Stimulated activated CD4-positive, alpha-beta T cell treated with anti-CD3 and anti-CD28 coated beads, Interleukin-12 subunit alpha, Interleukin-12 subunit beta, amount 100 ng/mL, for 48 hours (primary cell): ENCODE data around the gene DCAF8.

Experiments used
- DNase-seq, 3 donors: peaks; one replicate each; pipeline ENCODE4 v3.0.0-alpha.2; 2020; ENCODE audit warnings: low read depth in 2 of 3, low spot score in 1 of 3

DCAF8 gene

GRCh38 chr1:160227034-160227433 lies 35.3 kb downstream of the DCAF8 start:
- DNase-seq: no peak

GRCh38 chr1:160226623-160227022 lies 35.7 kb downstream of the DCAF8 start:
- DNase-seq: no peak

- DNase-seq: no peak
Observed at GRCh38 chr1:160225345-160225744, 37.0 kb downstream of the DCAF8 start.

- DNase-seq: no peak
Observed at GRCh38 chr1:160224606-160225005, 37.7 kb downstream of the DCAF8 start.

GRCh38 chr1:160222546-160222945 lies 39.8 kb downstream of the DCAF8 start:
- DNase-seq: no peak

GRCh38 chr1:160221089-160221488 lies 41.3 kb downstream of the DCAF8 start:
- no peak for DNase-seq

GRCh38 chr1:160220301-160220700 lies 42.0 kb downstream of the DCAF8 start:
- no peak for DNase-seq

GRCh38 chr1:160219062-160219929 lies 43.1 kb downstream of the DCAF8 start:
- no peak for DNase-seq

GRCh38 chr1:160217481-160218051 lies 44.8 kb downstream of the DCAF8 start:
- DNase-seq: no peak

GRCh38 chr1:160216301-160216700 lies 46.0 kb downstream of the DCAF8 start:
- DNase-seq: no peak

GRCh38 chr1:160214481-160215140 lies 47.7 kb downstream of the DCAF8 start:
- DNase-seq: no peak

- no peak for DNase-seq
Observed at GRCh38 chr1:160211046-160211790, 51.1 kb downstream of the DCAF8 start.

GRCh38 chr1:160210561-160210960 lies 51.8 kb downstream of the DCAF8 start:
- DNase-seq: no peak

GRCh38 chr1:160209321-160210046 lies 52.9 kb downstream of the DCAF8 start:
- no peak for DNase-seq

- no peak for DNase-seq
Observed at GRCh38 chr1:160208557-160209320, 53.6 kb downstream of the DCAF8 start.

- no peak for DNase-seq
Observed at GRCh38 chr1:160207771-160208556, 54.4 kb downstream of the DCAF8 start.

GRCh38 chr1:160207118-160207650 lies 55.2 kb downstream of the DCAF8 start:
- no peak for DNase-seq

GRCh38 chr1:160206421-160207117 lies 55.8 kb downstream of the DCAF8 start:
- DNase-seq: no peak
